GM21529 (cell line): ENCODE measurements around the gene MOGAT2.
"Not testable (repeated sequence)": the region's sequence is repeated elsewhere in the genome, so short reads cannot be mapped to it uniquely, and the experiment has no call there.

Experiments
- ATAC-seq: cut with Tn5 transposase; IDR thresholded peaks from one replicate; pipeline ENCODE4 v1.9.1; 2021; ENCODE audit not compliant: unreplicated experiment

MOGAT2 gene

GRCh38 chr11:75718419-75719339 is 1.0 kb downstream of the MOGAT2 start:
- no peak for ATAC-seq

GRCh38 chr11:75719340-75720239 is 2.0 kb downstream of the MOGAT2 start:
- ATAC-seq: no peak

GRCh38 chr11:75720639-75721038 is 3.0 kb downstream of the MOGAT2 start:
- no peak for ATAC-seq

DNA sequence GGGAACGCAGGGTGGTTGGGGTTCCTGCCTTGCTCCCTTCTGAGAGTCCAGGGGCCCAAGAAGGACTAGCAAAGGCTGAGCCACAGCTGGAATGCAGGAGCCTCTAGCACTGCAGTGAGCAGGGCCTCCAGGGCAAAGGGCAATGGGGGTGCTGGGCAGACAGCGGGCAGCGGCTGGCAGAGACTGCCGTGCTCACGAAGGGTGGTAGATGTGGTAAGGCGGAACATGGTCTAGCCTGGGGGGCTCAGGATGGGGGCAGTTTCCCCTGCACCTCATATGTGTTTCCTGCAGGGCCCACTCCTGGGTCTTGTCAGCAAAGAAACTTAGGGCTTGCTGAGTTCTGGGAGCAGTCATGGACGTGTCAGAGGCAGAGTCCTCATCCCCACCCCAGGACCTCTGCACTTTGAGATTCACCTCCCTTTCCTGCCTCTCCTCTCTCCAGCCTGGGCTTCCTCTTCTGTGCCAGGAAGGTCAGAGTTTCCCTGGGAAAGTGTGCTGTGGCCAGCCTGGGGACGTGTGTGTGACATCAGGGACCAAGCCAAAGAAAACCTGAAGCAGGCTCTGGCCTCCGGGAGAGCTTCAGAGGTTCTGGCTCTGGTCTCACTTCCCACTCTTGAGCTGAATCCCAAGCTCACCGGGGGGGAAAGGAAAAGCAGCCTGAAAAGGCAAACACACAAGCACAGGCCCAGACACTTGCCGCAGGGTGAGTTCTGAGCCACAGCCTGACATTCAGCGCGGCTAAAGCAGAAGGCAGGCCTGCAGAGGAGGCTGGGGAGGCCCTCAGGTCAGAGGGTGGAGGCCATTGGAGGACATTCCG is 4.4 kb downstream of the MOGAT2 start:
- no peak for ATAC-seq

- no peak for ATAC-seq
Observed at GRCh38 chr11:75722669-75723042, 5.0 kb downstream of the MOGAT2 start.

DNA sequence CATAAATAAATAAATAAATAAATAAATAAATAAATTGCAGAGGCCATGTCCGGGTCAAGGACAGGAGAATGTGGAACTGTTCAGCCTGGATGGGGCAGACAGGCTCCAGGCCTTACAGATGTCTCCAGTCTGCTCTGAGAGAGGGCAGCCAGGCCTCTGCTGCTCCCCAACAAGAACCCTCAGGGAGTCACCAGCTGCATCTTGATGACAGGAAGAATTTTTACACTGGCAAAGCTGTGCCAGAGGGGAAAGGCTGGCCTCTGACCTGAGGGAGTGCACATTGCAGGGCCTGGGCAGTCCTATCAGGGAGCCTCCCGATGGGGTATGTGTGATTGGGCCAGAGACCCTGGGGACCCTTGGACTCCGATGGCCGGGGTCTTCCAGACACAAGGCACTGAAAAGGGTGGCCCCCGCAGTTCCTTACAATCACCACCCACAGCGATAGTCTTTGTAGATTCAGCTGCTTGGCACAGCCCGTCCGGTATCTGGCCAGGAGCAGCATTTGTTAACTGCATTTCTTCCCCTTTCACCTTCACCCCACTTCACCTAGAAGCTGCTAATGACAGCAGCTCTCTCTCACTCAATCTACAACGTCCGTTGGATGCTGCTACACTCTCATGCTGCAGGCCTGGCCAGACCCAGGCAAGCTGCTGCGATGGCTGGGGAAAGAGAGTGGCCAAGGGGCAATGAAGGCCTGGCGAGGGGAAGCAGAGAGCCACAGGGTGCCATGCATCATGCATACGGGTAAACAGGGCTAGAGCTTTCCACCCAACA is 8.1 kb downstream of the MOGAT2 start:
- ATAC-seq: no peak

- ATAC-seq: no peak
Observed at GRCh38 chr11:75728992-75729391, 11.4 kb downstream of the MOGAT2 start.

GRCh38 chr11:75731095-75731494 is 13.5 kb downstream of the MOGAT2 start:
- ATAC-seq: no peak

GRCh38 chr11:75733071-75733430 is 15.4 kb downstream of the MOGAT2 start:
- ATAC-seq: no peak

GRCh38 chr11:75733431-75734107 is 15.9 kb downstream of the MOGAT2 start:
- no peak for ATAC-seq

GRCh38 chr11:75734491-75735180 is 17.0 kb downstream of the MOGAT2 start:
- ATAC-seq: no peak

GRCh38 chr11:75735181-75735845 is 17.7 kb downstream of the MOGAT2 start:
- no peak for ATAC-seq

DNA sequence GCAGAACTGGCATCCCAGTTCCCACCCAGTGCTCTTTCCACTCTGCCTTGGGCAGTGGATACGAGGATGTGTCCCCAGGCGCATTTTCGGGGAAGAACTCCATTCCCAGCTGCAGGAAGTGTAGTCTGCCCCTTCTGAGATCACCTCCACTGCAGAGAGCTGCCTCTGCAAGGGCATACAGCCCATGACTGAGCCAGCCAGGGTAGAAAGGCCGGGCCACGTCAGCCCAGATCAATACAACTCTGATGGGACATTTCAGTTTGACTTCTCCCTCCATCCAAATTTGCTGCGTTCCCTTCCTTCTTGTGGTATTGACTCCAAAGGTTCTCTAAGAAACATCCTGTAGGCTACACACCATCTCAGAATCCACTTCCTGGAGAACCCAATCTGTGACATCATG is 19.7 kb downstream of the MOGAT2 start:
- no peak for ATAC-seq

DNA sequence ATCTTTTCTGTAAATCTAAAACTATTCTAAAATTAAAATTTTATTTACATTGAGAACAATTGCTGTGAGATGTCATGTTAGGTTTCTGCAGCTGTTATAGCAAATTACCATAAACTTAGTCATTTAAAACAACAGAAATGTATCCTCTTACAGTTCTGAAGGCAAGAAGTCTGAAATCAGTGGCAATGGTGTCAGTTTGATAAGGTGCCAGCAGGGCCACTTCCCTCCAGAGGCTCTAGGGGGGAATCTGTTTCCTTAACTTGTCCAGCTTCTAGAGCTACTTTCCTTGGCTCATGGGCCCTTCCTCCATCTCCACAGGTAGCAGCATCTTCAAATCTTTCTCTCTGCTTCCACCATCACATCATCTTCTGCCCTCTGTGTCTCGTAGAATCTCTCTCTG is 23.0 kb downstream of the MOGAT2 start:
- ATAC-seq: no peak

DNA sequence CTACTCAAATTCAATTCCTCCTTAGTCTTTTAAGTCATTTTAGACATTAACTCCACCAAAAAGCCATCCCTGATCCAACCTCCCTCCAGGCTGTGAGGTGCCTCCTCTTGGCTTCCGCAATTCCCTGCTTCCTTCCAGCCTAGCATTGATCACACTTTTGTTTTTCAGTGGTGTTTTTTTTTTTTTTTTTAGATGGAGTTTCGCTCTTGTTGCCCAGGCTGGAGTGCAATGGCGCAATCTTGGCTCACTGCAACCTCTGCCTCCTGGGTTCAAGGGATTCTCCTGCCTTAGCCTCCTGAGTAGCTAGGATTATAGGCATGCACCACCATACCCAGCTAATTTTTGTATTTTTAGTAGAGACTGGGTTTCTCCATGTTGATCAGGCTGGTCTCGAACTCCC is 25.5 kb downstream of the MOGAT2 start:
- ATAC-seq: not testable (repeated sequence)

GRCh38 chr11:75743711-75744563 is 26.3 kb downstream of the MOGAT2 start:
- ATAC-seq: no peak

DNA sequence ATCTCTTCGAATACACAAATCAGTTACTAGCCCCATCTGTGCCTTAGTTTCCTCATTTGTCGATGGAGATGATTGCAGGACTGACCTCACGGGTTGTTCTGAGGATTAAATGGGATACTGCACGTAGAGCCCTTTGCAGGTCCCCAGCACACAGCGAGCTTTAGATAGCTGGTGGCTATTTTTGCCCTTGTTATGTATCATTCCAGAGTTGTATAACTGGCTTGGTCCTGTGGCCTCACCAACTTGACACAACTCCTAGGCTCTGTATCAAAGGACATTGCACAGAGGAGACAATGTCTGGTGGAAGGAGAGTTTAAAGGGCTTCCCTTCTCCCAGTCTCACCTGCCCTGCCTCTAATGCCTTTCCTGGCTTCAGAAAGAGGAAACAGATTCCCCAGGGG is 28.2 kb downstream of the MOGAT2 start:
- ATAC-seq: no peak
